DMS79 treated with DMSO at 0.1 percent for 48 hours (cell line): Measurements from ENCODE around the gene KIF26B.

Source experiments
- DNase-seq: peaks from one replicate; lab custom pipeline; 2025; lab: John Stamatoyannopoulos, UW

Gene KIF26B

GRCh38 chr1:245598524-245599305, 443.9 kb downstream of the KIF26B start:
- DNase-seq: peak; percentile 29

GRCh38 chr1:245599371-245600174, 444.8 kb downstream of the KIF26B start:
- DNase-seq: no peak

GRCh38 chr1:245600658-245601057, 445.9 kb downstream of the KIF26B start:
- no peak for DNase-seq

GRCh38 chr1:245603311-245603865, 448.6 kb downstream of the KIF26B start:
- DNase-seq: no peak

- DNase-seq: no peak
Measured at GRCh38 chr1:245604979-245605378, 450.2 kb downstream of the KIF26B start.

DNA sequence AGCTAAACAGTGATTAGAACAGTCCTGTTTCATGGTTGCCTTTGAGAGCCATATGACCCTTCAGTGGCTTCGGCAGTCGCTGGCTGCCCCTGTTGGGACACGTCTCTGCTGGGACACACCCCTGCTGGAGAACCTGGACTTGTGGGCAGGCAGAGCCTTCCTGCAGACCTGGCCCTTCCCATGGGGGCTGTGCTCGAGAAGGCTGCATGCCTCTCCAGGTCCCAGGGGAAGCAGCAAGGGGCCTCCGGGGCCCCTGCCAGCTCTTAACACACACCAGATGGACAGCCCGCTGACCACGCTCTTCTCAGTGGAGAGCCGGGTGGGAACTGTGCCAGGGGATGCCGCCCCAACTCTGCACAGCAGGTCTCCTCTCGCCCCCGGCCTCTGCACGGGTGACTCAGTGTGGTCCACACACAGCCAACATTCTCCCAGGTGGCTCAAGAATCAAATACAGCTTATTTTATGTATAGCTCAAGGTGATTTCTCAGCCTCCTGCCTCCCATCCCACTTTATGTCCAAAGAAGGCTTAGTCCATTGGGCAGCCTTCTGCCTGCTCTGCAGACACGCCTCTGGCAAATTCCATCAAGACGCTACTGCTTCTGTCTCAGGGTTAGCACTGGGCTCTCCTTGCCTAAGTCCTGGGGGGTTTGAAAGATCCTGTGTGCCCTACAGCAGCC, 450.8 kb downstream of the KIF26B start:
- DNase-seq: no peak

DNA sequence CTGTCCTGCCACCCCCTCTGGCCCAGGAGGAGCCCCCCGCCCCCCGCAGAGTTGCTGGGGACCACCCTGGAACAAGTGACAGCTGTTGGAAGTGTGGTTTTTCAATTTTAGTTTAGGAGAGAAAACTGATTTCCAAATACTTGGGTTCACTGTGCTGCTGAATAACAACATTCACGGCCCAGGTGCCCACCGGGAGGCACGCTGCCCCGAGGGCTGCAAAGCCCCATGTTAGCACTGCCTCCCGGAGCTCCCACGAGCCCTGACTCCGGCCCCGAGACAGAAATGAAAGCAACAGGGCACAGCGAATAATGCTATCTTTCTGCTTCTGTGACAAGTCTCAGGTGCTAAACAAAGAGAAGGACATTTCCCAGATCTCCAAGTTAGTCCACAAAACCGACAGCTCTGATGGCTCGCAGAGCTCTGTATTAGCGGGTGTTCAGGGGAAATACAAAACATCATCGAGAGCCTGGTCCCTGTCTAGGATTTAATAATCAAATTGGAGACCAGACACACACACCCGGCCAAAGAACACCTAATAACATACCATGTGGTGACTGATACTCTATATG, 451.5 kb downstream of the KIF26B start:
- no peak for DNase-seq

DNA sequence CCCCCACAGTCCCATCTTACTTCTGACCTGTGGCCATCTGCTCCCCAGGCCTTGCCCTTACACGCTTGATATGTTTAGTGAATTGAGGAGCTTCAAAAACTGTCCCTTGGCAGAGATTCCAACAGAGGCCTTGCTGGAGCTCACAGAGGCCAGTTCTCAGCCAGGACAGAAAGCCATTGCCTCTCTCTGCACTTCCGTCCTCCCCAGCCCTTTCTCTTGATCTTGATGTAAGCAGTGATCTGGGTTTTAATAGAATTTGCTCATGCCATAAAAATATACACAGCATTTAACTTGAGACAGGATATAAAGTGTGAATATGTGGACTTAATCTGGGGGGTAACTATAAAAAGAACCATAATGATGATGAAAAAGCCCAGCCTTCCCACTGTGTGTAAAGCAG, 453.5 kb downstream of the KIF26B start:
- DNase-seq: no peak

GRCh38 chr1:245609354-245610150, 454.8 kb downstream of the KIF26B start:
- no peak for DNase-seq

DNA sequence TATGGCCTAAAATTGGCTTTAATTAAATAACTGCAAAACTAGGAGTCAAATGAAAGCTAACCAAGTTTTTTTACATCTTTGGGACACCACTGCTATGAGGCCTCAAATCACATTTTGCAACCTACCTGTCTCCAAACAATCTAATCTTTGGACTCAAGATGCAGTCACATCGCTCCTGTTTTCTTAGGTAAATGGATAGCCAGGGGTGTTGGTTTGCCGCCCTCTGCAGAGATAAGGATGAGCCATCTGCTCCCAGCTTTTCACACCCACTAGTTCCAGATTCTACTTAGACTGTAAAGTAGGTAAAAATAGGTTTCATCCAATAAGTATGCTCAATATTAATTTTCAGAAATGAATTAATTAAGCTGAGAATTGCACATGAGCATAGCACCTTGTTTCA, 456.5 kb downstream of the KIF26B start:
- no peak for DNase-seq

DNA sequence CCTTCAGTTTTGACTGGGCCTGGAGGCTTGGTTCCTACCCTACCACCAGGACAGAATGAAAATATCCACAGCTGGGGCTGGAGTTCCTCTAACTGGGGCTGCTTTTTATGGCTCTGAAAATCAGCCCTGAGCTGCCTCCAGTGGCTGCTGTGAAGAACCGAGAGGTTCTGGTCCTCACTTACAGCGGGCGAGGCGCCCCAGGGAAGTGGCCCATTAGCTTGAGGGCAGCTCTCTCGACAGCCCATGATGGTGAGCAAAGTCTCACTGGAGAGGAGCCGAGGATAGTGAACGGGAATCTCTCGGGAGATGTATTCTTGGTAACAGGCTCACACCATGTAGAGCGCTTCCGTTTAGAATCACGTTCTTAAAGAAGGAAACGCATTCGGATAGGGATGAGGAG, 459.7 kb downstream of the KIF26B start:
- DNase-seq: no peak

- no peak for DNase-seq
Measured at GRCh38 chr1:245615001-245615400, 460.2 kb downstream of the KIF26B start.

- DNase-seq: no peak
Measured at GRCh38 chr1:245621589-245621988, 466.8 kb downstream of the KIF26B start.

GRCh38 chr1:245622332-245623014, 467.7 kb downstream of the KIF26B start:
- no peak for DNase-seq

- DNase-seq: no peak
Measured at GRCh38 chr1:245641384-245641783, 486.6 kb downstream of the KIF26B start.

DNA sequence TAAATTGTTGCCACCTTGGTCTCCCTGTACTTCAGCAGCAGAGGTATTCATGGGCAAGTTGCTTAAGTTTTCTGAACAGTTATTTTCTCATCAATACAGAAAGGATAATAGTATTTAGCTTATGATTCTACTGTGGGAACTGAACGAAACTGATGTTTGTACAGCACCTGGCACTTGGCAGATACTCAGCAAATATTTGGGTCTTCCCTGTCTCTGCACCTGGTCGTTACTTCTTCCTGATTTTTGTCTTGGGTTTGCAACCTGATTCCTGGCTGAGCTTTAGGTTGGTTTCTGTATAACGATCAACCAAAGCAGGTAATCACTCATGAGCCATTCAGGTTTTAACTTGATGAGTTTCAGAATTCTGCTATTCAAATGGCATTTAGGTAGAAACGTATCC, 490.6 kb downstream of the KIF26B start:
- peak; percentile 4 for DNase-seq

DNA sequence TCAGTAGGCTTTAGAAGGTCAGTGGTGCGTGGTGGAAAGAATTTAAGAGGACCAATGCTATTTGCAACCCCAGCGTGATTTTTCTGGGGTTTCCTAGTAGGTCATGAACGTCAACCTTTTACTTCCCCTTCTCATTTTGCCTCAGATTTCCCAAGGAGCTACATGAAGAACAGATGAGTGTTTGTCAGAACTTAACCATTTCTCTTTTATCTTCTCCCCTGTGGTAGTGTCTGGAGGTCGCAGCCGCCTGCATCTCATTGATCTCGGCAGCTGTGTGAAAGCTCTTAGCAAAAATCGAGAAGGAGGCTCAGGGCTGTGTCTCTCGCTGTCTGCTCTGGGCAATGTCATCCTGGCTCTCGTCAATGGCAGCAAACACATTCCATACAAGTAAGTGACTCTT, 491.1 kb downstream of the KIF26B start:
- no peak for DNase-seq

- no peak for DNase-seq
Measured at GRCh38 chr1:245648749-245649522, 494.2 kb downstream of the KIF26B start.

- DNase-seq: no peak
Measured at GRCh38 chr1:245649666-245650065, 494.9 kb downstream of the KIF26B start.

DNA sequence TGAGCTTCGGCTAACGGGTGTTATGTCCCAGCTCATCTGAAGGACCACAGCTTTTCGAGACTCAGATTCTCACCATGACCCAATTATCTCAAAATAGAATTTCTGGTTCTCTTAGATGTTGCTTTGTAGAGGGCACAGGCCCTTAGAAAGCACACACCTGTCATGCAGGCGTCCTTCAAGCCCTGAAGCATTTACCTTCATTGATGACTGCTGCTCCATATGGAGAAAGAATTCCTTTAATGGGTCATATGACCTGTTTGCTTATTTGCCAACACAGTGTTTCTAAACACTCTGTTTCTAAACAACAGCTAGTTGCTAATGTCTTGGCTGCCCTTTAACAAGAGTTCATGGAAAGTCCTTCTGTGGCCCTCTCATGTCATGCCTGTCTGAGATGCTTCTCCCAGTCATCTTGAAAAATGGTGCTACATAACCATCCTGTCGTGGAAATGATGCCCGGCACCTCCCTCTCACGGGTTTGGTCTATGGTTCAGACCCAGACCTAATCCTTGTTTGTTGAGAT, 495.7 kb downstream of the KIF26B start:
- no peak for DNase-seq
